B cell (primary cell): ENCODE results near the gene TNFRSF25. TPM values are rescaled to one million over a fixed set of nuclear protein-coding genes. Genes with fewer than 3 reads are reported as not detected.

ENCODE experiments used
- ATAC-seq: fragments of 200-7000 bp; cut with Tn5 transposase; one replicate; pipeline ENCODE4 v1.10.0; 2021; ENCODE audit warnings: low read depth, mild to moderate bottlenecking, moderate number of reproducible peaks, moderate library complexity
- CTCF ChIA-PET: fragments of 350-600 bp; sonication (Branson Sonifier 250); formaldehyde crosslinking; loops from one replicate; lab custom pipeline; 2021; ENCODE audit warnings: antibody characterized with exemption, inconsistent platforms; lab: Charles Lee
- POLR2A ChIA-PET: fragments of 350-600 bp; sonication (Branson Sonifier 250); formaldehyde crosslinking; loops from one replicate; lab custom pipeline; 2021; ENCODE audit warnings: antibody characterized with exemption; lab: Charles Lee
- DNase-seq: peaks from one replicate; pipeline ENCODE4 v3.0.0; 2013
- H2AFZ ChIP-seq: 2 replicates; pipeline ENCODE4 v1.6.1; 2012; ENCODE audit warnings: mild to moderate bottlenecking, low read depth, low read length; ENCODE audit not compliant: insufficient read depth, poor library complexity, severe bottlenecking
- H3K27ac ChIP-seq, 2 donors: 1 replicate in 1 of 2; 2 replicates in 1 of 2; pipeline ENCODE4 v1.5.1; 2012 to 2013; ENCODE audit warnings: low read length in 2 of 2, mild to moderate bottlenecking in 2 of 2, moderate library complexity in 1 of 2
- H3K27me3 ChIP-seq, 4 experiments: fragments of 200-600 bp in 1 of 4; sonication (generic) in 1 of 4; replicated peaks in 1 of 4; 1 replicate in 2 of 4; 2 replicates in 2 of 4; pipeline versions ENCODE4 v1.6.1 to v1.7.0; 2013 to 2016; ENCODE audit warnings: low read length in 3 of 4, mild to moderate bottlenecking in 2 of 4, mixed read lengths in 1 of 4, moderate library complexity in 1 of 4; ENCODE audit not compliant: insufficient read depth in 4 of 4, control insufficient read depth in 3 of 4; ENCODE audit errors: control extremely low read depth in 1 of 4
- H3K36me3 ChIP-seq, 2 experiments: replicated peaks in 1 of 2; 1 replicate in 1 of 2; 2 replicates in 1 of 2; pipeline versions ENCODE4 v1.6.1 to v1.7.1; 2013; ENCODE audit warnings: low read length in 1 of 2; ENCODE audit not compliant: insufficient read depth in 2 of 2, control insufficient read depth in 1 of 2; ENCODE audit errors: control extremely low read depth in 1 of 2, extremely low read depth in 1 of 2
- H3K4me1 ChIP-seq, 2 donors: fragments of 200-600 bp in 1 of 2; sonication (generic) in 1 of 2; 1 replicate in 1 of 2; 2 replicates in 1 of 2; pipeline versions ENCODE4 v1.5.1 to v1.6.1; 2013 to 2017; ENCODE audit warnings: low read length in 2 of 2; ENCODE audit not compliant: control insufficient read depth in 2 of 2, insufficient read depth in 2 of 2
- H3K4me2 ChIP-seq: replicated peaks from 2 replicates; pipeline ENCODE3; 2012; ENCODE audit warnings: mild to moderate bottlenecking, low read depth, low read length; ENCODE audit not compliant: poor library complexity, severe bottlenecking
- H3K4me3 ChIP-seq, 5 experiments: fragments of 200-600 bp in 1 of 5; sonication (generic) in 1 of 5; 1 replicate in 3 of 5; 2 replicates in 2 of 5; pipeline versions ENCODE4 v1.5.1 to v1.7.0; 2011 to 2016; ENCODE audit warnings: low read length in 4 of 5, mild to moderate bottlenecking in 4 of 5, low read depth in 2 of 5, control low read depth in 1 of 5, moderate library complexity in 1 of 5; ENCODE audit not compliant: insufficient read depth in 1 of 5; ENCODE audit errors: control extremely low read depth in 1 of 5, extremely low read depth in 1 of 5
- H3K79me2 ChIP-seq: fragments of 200-600 bp; sonication (generic); one replicate; pipeline ENCODE4 v1.6.0; 2016; ENCODE audit warnings: low read length; ENCODE audit not compliant: control insufficient read depth, insufficient read depth
- H3K9ac ChIP-seq: fragments of 200-600 bp; sonication (generic); 2 replicates; pipeline ENCODE4 v1.6.1; 2017; ENCODE audit warnings: mild to moderate bottlenecking, low read length, moderate library complexity
- H3K9me3 ChIP-seq, 3 donors: one replicate each; pipeline versions ENCODE4 v1.6.1 to v1.7.1; 2013; ENCODE audit warnings: low read length in 2 of 3; ENCODE audit not compliant: control insufficient read depth in 2 of 3, insufficient read depth in 1 of 3; ENCODE audit errors: control extremely low read depth in 1 of 3
- H4K20me1 ChIP-seq: 2 replicates; pipeline ENCODE4 v1.6.0; 2012; ENCODE audit warnings: mild to moderate bottlenecking, low read length; ENCODE audit not compliant: insufficient read depth, control insufficient read depth, poor library complexity, severe bottlenecking
- H3K27ac Mint-ChIP-seq: one replicate; pipeline ENCODE4 v1.8.0; 2021; ENCODE audit warnings: mixed read lengths
- H3K27me3 Mint-ChIP-seq: one replicate; pipeline ENCODE4 v1.8.0; 2021; ENCODE audit warnings: mixed read lengths
- H3K4me1 Mint-ChIP-seq: one replicate; pipeline ENCODE4 v1.8.0; 2021; ENCODE audit warnings: mixed read lengths
- H3K4me3 Mint-ChIP-seq: one replicate; pipeline ENCODE4 v1.8.0; 2021; ENCODE audit warnings: mixed read lengths
- H3K9me3 Mint-ChIP-seq: one replicate; pipeline ENCODE4 v1.8.0; 2022; ENCODE audit warnings: mixed read lengths; ENCODE audit not compliant: insufficient read depth
- EZH2 ChIP-seq: IDR thresholded peaks from 2 replicates; pipeline ENCODE4 v1.6.1; 2012; ENCODE audit warnings: borderline replicate concordance, low read depth, mild to moderate bottlenecking, moderate library complexity, low read length; ENCODE audit not compliant: insufficient read depth, poor library complexity, severe bottlenecking
- WGBS: methylation state at CpG from one replicate; pipeline ENCODE4 v1.1.5; 2013; ENCODE audit warnings: missing lambda C conversion rate; ENCODE audit not compliant: insufficient coverage; 5-methylcytosine and 5-hydroxymethylcytosine counted together
- intact Hi-C: fragments of 100-400 bp; cut with micrococcal nuclease; formaldehyde crosslinking; loops from one replicate; pipeline ENCODE4 v1.10.0; 2022
- polyA plus RNA-seq: library from polyadenylated mRNA; depleted of rRNA; stranded (reverse); fragments of >200 nt; gene quantifications from 2 replicates; pipeline ENCODE4 v1.2.3, GENCODE V29; 2012
- total RNA-seq, 2 donors: library from RNA; stranded (reverse); fragments of 120-200 nt in 1 of 2; gene quantifications; 1 replicate in 1 of 2; 2 replicates in 1 of 2; pipeline versions ENCODE4 v1.2.3 to v1.2.4, GENCODE V29; 2013 to 2022
- TF ChIP-seq, protein P1 (sequence below): fragments of 200-600 bp; IDR thresholded peaks from one replicate; pipeline ENCODE4 v1.8.0; 2022; ENCODE audit warnings: antibody characterized with exemption, mild to moderate bottlenecking

TNFRSF25 gene
- total and polyA plus RNA-seq, 2 donors (not counting 1 experiment from before 2014, with no cell fraction given) = 2.6 to 7.1 TPM

DNA sequence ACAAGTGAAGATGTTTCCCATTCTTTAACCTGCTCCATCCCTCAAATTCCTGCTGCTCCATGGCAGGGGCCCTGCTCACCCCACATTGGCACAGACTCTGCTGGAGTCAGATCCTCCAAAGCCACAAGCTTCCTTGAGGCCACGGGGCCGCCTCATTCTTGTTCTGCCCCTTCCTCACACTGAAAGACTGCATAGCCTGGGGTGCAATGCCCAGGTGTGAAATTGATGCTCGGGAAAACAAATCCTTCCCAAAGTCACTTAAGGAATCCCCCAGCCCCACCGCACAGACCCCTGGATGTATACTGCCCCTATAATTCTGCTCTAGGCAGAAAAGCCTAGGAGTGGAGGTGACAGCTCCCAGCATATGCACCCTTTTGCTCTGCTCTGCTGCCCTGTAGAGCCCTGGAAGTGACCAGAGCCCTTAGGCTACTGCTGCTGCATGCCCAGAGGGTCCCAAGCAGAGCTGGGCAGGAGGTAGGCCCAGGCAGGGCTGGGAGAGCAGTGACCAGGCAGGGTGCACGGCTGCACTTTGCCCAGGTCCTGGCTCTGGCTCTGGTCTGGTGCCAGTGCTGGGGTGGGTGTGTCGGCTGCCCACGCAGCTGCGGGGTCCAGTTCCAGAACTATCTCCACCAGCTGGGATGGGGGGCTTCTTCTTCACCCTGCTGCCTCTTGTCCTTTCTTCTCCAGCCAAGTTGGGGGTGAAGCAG, 47.9 kb downstream of the TNFRSF25 start:
- Mint-ChIP-seq H3K4me1 (peaks cover 6% of the 10 kb centered on the region), H3K4me3 (no peak overlapping the region), H3K27ac (no peak overlapping the region), H3K9me3 (no peaks in the 10 kb centered on the region), H3K27me3 (peaks cover 52% of the 10 kb centered on the region)
- 74% methylated on average over 7 of the region's 8 CpGs for WGBS
- intact Hi-C loops = no loop called here
- no peak overlapping the region for H3K4me2 ChIP-seq
- no peak for TF ChIP-seq EZH2
- TF ChIP-seq, protein P1, sequence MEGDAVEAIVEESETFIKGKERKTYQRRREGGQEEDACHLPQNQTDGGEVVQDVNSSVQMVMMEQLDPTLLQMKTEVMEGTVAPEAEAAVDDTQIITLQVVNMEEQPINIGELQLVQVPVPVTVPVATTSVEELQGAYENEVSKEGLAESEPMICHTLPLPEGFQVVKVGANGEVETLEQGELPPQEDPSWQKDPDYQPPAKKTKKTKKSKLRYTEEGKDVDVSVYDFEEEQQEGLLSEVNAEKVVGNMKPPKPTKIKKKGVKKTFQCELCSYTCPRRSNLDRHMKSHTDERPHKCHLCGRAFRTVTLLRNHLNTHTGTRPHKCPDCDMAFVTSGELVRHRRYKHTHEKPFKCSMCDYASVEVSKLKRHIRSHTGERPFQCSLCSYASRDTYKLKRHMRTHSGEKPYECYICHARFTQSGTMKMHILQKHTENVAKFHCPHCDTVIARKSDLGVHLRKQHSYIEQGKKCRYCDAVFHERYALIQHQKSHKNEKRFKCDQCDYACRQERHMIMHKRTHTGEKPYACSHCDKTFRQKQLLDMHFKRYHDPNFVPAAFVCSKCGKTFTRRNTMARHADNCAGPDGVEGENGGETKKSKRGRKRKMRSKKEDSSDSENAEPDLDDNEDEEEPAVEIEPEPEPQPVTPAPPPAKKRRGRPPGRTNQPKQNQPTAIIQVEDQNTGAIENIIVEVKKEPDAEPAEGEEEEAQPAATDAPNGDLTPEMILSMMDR = no peak
- H4K20me1 ChIP-seq = no peaks in the 10 kb centered on the region
- ChIA-PET CTCF (interaction anchor here (6.1 kb wide), 1 partner anchor 21 kb away, joined by 53 read pairs; no protein-coding TSS in a partner anchor), POLR2A (no interaction called here)
- H3K4me1 ChIP-seq = peaks cover 13 to 23% of the 10 kb centered on the region in 2 donors
- ATAC-seq (no peak), DNase-seq (no peak)
- no peak overlapping the region for H3K9ac ChIP-seq
- no peak overlapping the region for H3K27ac ChIP-seq
- H3K4me3 ChIP-seq = no peak overlapping the region
- no peaks in the 10 kb centered on the region for H3K79me2 ChIP-seq
- H3K36me3 ChIP-seq = no peaks in the 10 kb centered on the region
- H3K27me3 ChIP-seq = peaks cover 0 to 68% (median 27%) of the 10 kb centered on the region in 4 experiments
- H3K9me3 ChIP-seq = no peaks in the 10 kb centered on the region
- no peak overlapping the region for H2AFZ ChIP-seq

DNA sequence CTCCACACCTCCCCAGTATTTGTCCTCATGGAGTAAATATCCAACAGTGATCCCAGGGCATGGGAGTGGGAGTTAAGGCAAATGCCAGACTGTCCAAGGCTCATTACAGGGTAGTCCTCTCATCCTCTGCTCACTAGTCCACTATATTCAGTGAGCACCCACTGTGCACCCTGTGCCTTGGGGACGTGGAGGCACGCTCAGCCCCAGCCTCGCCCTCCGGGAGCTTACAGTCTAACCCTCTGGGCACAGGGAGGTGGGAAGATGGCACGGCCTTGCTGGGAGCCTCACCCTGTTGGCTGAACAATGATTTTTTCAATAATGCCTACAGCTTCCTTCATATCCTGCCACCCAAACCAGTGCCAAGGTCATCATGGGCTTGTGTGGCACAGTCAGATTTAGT, 49.1 kb downstream of the TNFRSF25 start:
- ChIA-PET CTCF (no interaction called here), POLR2A (interaction anchor here (0.6 kb wide), 1 partner anchor 15 kb away, joined by 9 read pairs; no protein-coding TSS in a partner anchor)
- Histone ChIP-seq H3K36me3 (no peaks in the 10 kb centered on the region), H4K20me1 (no peaks in the 10 kb centered on the region), H3K9me3 (no peaks in the 10 kb centered on the region), H3K27ac (no peak overlapping the region), H3K27me3 (peaks cover 0 to 62% (median 26%) of the 10 kb centered on the region in 4 experiments), H3K9ac (no peak overlapping the region), H3K4me1 (peaks cover 12 to 22% of the 10 kb centered on the region in 2 donors), H2AFZ (no peak overlapping the region), H3K4me2 (no peak overlapping the region), H3K79me2 (no peaks in the 10 kb centered on the region), H3K4me3 (no peak overlapping the region)
- peaks cover 6% of the 10 kb centered on the region for H3K4me1 Mint-ChIP-seq
- ATAC-seq (no peak), DNase-seq (no peak)
- 86% methylated on average over 5 of the region's 5 CpGs for WGBS
- H3K4me3 Mint-ChIP-seq = no peak overlapping the region
- intact Hi-C loops = no loop called here
- TF ChIP-seq EZH2 = no peak
- TF ChIP-seq, protein P1 = no peak
- no peak overlapping the region for H3K27ac Mint-ChIP-seq
- H3K27me3 Mint-ChIP-seq = peaks cover 50% of the 10 kb centered on the region
- no peaks in the 10 kb centered on the region for H3K9me3 Mint-ChIP-seq
